Measurements from ENCODE around the gene AOC1. TPM values are rescaled to one million over a fixed set of nuclear protein-coding genes. Genes with fewer than 3 reads are reported as not detected.

AOC1 gene
- total and polyA plus RNA-seq, 7 donors = 0.08 to 0.25 TPM; not detected in 5

- Histone ChIP-seq H3K27ac (no peak overlapping the region), H3K9me3 (no peaks in the 10 kb centered on the region), H3K36me3 (ENCODE audit: insufficient read depth in 1 of 2, low read depth in 1 of 2) (no peaks in the 10 kb centered on the region), H3K4me1 (no peaks in the 10 kb centered on the region), H3K4me3 (no peak overlapping the region), H3K27me3 (ENCODE audit: insufficient read depth in 3 of 3, low read length in 2 of 3) (peaks cover 0 to 56% (median 14%) of the 10 kb centered on the region in 3 donors)
- DNase-seq = no peak
- intact Hi-C loops (cut with DNase I) = no loop called here
- ATAC-seq = no peak
- TF ChIP-seq CTCF (IDR thresholded peaks at IDR 0.05) = no peak
- 88 to 90% (median 89%) methylated on average over 8 of the region's 8 CpGs for WGBS, 3 donors
Observed at GRCh38 chr7:150900675-150901074, 48.4 kb downstream of the AOC1 start.

GRCh38 chr7:150901160-150902035, 49.1 kb downstream of the AOC1 start:
- TF ChIP-seq CTCF (IDR thresholded peaks at IDR 0.05) = no peak
- no peaks in the 10 kb centered on the region for H3K9me3 ChIP-seq
- H3K27me3 ChIP-seq (ENCODE audit: insufficient read depth in 3 of 3, low read length in 2 of 3) = peaks cover 0 to 58% (median 11%) of the 10 kb centered on the region in 3 donors
- ATAC-seq (peak in 1 of 4 donors; percentile 35), DNase-seq (no peak)
- no peak overlapping the region for H3K27ac ChIP-seq
- H3K4me3 ChIP-seq = no peak overlapping the region
- no peaks in the 10 kb centered on the region for H3K4me1 ChIP-seq
- H3K36me3 ChIP-seq (ENCODE audit: insufficient read depth in 1 of 2, low read depth in 1 of 2) = no peaks in the 10 kb centered on the region
- intact Hi-C loops (cut with DNase I) = loop anchor here in 1 of 2 donors (2.0 kb wide), 1 partner anchor 79 kb away; no protein-coding TSS in a partner anchor
- WGBS, 3 donors = 36 to 41% (median 38%) methylated on average over 15 of the region's 15 CpGs

- ATAC-seq (no peak), DNase-seq (peak in 1 of 2 donors; percentile 28)
- no peaks in the 10 kb centered on the region for H3K4me1 ChIP-seq
- no peaks in the 10 kb centered on the region for H3K9me3 ChIP-seq
- no peaks in the 10 kb centered on the region for H3K36me3 ChIP-seq (ENCODE audit: insufficient read depth in 1 of 2, low read depth in 1 of 2)
- H3K27me3 ChIP-seq (ENCODE audit: insufficient read depth in 3 of 3, low read length in 2 of 3) = peaks cover 0 to 60% (median 5%) of the 10 kb centered on the region in 3 donors
- 59 to 65% (median 60%) methylated on average over 14 of the region's 14 CpGs for WGBS, 3 donors
- intact Hi-C loops (cut with DNase I) = loop anchor here in 1 of 2 donors (2.0 kb wide), 1 partner anchor 78 kb away; no protein-coding TSS in a partner anchor
- no peak overlapping the region for H3K27ac ChIP-seq
- TF ChIP-seq CTCF (IDR thresholded peaks at IDR 0.05) = no peak
- H3K4me3 ChIP-seq = no peak overlapping the region
Observed at GRCh38 chr7:150902078-150903033, 50.0 kb downstream of the AOC1 start.

GRCh38 chr7:150903606-150904005, 51.3 kb downstream of the AOC1 start:
- Histone ChIP-seq H3K9me3 (no peaks in the 10 kb centered on the region), H3K36me3 (ENCODE audit: insufficient read depth in 1 of 2, low read depth in 1 of 2) (no peaks in the 10 kb centered on the region), H3K27me3 (ENCODE audit: insufficient read depth in 3 of 3, low read length in 2 of 3) (peaks cover 0 to 60% (median 5%) of the 10 kb centered on the region in 3 donors), H3K4me1 (no peaks in the 10 kb centered on the region), H3K27ac (no peak overlapping the region), H3K4me3 (no peak overlapping the region)
- no peak for TF ChIP-seq CTCF (IDR thresholded peaks at IDR 0.05)
- DNase-seq (peak; percentile 36 to 47), ATAC-seq (peak; percentile 30 to 53 (median 49))
- 23 to 35% (median 33%) methylated on average over 12 of the region's 12 CpGs for WGBS, 3 donors
- intact Hi-C loops (cut with DNase I) = loop anchor here in 1 of 2 donors (2.0 kb wide), 1 partner anchor 77 kb away; no protein-coding TSS in a partner anchor

All from psoas muscle (tissue), 8 donors.